GM19397 (cell line): ENCODE data around the gene SLC1A7.

ENCODE experiments used
- ATAC-seq: cut with Tn5 transposase; IDR thresholded peaks from one replicate; pipeline ENCODE4 v1.9.1; 2021; ENCODE audit warnings: mild to moderate bottlenecking, moderate library complexity; ENCODE audit not compliant: unreplicated experiment

The SLC1A7 gene

DNA sequence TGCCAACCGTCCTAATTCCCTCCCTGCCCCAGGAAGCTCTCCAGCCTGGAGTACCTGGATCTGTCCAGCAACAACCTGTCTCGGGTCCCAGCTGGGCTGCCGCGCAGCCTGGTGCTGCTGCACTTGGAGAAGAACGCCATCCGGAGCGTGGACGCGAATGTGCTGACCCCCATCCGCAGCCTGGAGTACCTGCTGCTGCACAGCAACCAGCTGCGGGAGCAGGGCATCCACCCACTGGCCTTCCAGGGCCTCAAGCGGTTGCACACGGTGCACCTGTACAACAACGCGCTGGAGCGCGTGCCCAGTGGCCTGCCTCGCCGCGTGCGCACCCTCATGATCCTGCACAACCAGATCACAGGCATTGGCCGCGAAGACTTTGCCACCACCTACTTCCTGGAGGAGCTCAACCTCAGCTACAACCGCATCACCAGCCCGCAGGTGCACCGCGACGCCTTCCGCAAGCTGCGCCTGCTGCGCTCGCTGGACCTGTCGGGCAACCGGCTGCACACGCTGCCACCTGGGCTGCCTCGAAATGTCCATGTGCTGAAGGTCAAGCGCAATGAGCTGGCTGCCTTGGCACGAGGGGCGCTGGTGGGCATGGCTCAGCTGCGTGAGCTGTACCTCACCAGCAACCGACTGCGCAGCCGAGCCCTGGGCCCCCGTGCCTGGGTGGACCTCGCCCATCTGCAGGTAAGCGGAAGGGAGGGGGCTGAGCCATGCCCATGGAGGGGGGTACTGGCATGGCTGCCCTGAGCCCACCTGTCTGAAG, 63.9 kb downstream of the SLC1A7 start:
- ATAC-seq, result no peak

DNA sequence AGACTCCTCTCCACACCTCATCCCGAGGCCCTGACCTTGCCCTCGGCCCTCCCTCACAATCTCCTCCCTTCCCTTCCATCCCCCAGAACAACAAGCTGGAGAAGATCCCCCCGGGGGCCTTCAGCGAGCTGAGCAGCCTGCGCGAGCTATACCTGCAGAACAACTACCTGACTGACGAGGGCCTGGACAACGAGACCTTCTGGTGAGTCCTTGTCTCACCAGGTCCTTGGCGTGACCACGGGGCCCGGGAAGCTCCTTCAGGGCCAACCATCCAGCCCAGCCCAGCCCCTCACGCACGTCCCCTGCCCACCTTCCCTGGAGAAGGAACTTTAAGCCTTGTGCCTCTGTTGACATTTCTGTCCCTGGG, 64.9 kb downstream of the SLC1A7 start:
- no peak for ATAC-seq

GRCh38 chr1:53076721-53077598, 65.5 kb downstream of the SLC1A7 start:
- ATAC-seq, result no peak

GRCh38 chr1:53076165-53076564, 66.3 kb downstream of the SLC1A7 start:
- no peak for ATAC-seq

GRCh38 chr1:53075761-53076163, 66.7 kb downstream of the SLC1A7 start:
- no peak for ATAC-seq

DNA sequence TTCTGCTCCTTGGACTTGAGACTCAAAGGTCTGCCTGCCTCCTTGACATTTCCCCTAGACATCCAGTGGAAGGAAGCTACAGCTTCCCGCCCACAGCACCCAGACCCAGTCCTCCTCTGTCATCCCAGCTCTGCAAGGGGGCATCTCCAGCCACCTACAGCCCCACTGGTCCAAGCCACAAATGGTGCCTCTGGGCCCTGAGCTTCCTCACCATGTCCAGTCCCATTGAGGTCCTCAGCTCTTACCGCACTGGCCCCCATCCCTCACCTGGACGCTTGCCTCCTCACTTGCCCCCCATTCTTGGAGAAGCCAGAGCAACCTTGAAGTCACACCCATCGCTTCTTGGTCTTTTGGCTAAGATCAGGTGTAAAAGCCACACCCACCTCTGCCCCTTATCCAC, 67.2 kb downstream of the SLC1A7 start:
- ATAC-seq, result no peak

- ATAC-seq, result no peak
Observed at GRCh38 chr1:53074313-53075154, 67.9 kb downstream of the SLC1A7 start.

- no peak for ATAC-seq
Observed at GRCh38 chr1:53073868-53074311, 68.5 kb downstream of the SLC1A7 start.

DNA sequence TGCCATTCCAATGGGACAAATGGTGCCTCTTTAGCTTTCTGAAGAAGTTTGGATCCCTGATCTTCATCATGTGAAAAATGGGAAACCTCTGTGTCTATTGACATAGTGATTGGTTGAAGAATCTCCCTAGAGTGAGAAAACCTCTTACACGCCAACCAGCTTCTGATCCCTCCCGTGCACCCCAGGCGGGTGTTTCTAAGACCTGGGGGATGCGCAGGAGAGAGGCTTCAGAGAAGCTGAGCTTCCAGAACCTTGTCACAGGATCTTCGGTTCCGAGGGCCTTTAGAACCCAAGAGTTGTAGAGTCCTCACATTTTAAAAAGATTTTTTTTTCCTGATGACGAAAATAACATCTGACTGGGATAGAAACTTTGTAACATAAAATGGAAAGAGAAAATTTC, 69.2 kb downstream of the SLC1A7 start:
- ATAC-seq, result no peak

DNA sequence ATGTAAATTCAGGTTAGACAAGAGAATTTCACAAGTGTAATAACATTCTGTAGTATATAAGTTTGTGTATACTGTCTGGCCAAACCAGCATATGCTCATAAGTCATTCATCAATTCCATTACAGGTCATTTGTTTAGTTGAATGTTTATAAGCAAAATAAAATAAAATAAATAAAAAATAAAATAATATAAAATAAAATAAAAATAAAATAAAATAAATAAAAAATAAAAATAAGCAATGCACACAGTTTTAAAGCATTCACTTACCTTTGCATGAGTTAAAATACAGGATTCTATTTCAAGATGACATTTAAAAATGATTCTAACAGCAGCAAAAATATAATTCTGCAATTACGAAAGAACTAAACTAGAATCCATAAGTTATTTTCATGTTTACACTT, 70.5 kb downstream of the SLC1A7 start:
- ATAC-seq, result no peak

- ATAC-seq, result no peak
Observed at GRCh38 chr1:53071167-53071865, 71.1 kb downstream of the SLC1A7 start.

DNA sequence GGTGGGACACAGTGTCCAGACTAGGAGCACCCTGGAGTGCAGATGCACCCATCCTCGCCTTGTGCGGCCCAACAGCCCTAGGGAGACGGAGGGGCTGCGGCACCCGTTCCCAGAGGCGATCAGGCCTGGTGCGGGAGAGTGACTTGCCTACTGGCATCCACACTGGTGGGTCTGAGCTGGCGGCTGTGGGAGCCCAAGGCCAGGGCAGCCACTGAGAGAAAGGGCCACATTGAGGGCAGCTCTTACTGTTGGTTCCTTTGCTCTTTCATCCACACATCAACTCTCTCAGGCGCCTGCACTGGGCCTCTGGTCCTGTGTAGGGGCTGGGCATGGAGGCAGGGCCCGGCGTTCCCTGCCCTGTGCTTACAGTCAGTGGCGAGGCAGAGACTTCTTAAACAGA, 71.8 kb downstream of the SLC1A7 start:
- no peak for ATAC-seq

GRCh38 chr1:53069663-53070327, 72.6 kb downstream of the SLC1A7 start:
- ATAC-seq, result no peak

- ATAC-seq, result no peak
Observed at GRCh38 chr1:53069265-53069662, 73.2 kb downstream of the SLC1A7 start.

DNA sequence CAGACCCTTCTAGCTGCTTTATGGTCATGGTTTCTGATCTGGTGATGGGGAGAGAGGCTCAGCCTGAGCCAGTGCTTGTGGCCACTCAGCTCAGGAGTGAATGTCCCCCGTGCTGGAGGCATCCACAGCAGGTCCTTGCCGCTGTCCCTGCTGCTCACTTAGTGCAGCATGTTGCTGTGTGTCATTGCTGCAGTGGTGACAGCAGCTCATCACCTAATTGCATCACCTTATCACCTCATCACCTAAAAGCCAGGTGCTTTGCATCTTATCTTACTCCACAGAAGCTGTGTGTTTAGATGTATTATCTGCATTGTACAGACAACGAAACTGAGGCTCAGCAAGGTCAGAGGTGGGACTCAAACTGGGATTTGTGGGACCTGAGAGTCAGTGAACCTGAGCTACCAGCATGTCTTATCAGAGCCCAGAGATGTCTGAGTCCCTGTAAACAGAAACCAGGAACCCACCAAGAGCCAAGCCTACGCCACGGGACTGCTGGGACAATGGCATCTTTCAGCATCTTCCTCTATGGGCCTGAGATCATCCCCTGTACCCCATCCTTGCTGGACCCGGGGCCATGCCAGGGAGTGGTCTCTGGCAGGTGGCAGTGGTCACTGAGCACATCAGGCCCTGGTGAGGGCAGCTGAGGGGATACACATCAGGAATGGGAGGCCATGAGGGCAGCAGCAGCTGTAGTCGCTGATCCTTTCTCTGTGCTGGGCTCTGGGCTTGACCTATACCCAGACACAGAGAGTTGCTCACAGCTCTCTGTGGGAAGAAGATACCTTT, 73.9 kb downstream of the SLC1A7 start:
- ATAC-seq, result no peak

DNA sequence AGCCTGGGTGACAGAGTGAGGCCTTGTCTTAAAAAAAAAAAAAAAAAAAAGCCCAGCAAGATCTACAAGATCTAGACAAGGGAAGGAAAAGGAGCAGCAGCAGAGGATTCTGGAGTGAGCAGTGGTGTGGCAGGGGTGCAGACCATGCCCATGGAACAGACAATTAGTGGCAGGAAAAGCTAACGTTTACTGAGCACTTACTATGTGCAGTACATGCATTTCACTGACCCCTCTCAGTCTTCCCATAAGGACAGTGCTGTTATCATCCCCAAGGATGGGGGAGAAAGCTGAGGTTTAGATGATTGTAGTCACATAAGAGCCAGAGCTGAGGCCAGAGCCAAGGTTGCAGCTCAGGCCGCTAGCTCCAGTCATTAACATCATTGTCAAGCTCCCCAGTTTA, 74.6 kb downstream of the SLC1A7 start:
- ATAC-seq, result no peak

DNA sequence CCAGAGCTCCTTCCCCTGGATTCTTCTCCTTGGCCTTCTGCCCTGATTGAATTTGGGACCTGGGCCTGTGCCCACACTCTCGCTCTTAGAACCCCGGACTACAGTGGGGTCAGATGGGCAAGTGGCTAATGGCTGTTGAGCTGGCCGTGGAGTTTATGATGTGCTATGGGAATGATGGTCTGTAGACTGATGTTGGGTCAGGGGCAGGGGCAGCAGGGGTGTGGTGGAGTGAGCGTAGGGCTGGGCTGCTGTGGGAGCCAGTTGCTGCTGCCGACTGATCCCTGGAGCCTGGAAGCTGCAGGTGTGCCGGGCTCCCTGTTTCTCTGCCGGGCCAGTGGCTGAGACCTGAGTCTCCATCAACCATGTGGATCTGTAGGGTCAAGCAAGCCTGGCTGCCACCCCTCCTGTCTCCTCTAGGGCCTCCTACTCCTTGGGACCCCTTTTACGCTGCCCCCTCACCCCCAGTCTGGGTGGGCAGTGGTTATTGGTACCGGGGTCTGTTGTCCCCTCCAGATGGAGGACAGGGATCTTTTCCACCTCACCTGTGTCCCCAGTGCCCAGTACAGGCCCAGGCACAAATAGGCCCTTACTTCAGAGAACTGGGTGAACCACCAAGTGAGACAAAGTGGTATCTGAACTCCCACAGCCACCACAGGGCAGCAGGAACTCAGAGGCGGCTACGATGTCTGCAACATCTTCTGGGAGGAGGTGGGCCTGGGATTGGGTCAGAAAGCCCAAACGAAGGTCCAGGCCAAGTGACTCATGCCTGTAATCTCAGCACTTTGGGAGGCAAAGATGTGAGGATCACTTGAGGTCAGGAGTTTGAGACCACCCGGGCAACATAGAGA, 75.3 kb downstream of the SLC1A7 start:
- ATAC-seq, result no peak

DNA sequence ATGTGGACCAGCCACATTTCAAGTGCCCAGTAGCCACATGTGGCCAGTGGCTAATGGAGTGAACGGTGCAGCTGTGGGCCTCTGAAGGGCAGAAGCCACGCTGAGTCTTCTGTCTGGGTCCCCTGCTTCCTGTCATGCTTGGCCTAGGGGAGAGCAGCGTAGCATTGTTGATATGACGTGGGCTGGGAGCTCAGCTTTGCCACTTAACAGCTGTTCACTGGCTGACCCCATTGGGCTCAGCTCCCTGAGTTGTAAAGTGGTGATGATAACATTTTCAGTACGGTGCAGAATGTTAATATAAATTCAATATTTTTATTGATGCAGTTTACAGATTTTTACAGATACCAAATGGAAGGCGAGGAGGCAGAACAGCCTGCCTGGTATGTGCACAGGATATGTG, 76.0 kb downstream of the SLC1A7 start:
- no peak for ATAC-seq
